ENCODE data around the gene MAP4K2. TPM values are rescaled to one million over a fixed set of nuclear protein-coding genes. Genes with fewer than 3 reads are reported as not detected.
A peak's percentile ranks its signal among the peaks of the same experiment; 100 is the strongest.

The MAP4K2 gene
- total RNA-seq, 1 experiment from 2014 or later = 24.7 TPM

DNA sequence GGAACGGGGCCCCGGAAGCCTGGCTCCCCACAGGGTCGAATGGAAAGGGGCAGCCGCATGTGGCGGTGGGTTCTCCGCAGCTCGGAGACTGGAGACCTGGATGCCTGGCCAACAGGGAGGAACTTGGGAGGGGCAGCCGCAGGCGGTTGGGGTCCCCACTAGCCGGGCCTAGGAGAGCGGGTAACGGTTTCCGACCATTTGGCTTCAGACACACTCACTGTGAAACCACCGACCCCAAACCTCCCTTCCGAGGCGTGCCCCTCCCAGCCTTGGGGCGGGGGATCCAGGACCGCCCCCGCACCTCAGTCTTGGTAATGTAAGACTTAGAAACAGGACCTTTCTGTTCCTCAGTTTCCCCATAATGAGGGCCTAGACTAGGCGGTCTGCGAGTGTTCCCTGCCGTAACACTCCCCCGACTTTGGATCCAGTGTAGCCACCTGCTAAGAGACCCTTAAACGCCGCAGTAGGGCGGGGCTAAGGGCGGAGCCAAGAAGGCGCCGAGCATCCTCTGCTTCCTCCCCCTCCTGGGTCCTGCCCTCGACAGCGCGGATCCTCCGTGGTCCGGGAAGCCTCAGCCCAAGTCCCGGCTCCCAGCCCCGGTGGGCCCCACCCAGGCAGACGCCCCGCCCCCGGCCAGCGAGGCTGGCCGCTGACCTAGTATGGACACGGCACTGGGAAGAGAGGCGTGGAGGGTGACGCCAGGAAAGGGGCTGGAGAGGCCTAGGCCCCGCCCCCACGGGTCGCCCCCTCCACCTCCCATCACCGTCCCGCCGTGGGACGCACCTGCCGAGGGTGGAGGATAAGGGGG is 57.3 kb downstream of the MAP4K2 start:
- Mint-ChIP-seq H3K9me3 (no peaks in the 10 kb centered on the region), H3K27ac (no peak overlapping the region), H3K36me3 (ENCODE audit: insufficient read depth in 1 of 3, low read depth in 3 of 3) (peaks cover 0 to 5% (median 0%) of the 10 kb centered on the region in 3 experiments; a peak in 2 of 7 replicates), H3K4me1 (peaks cover 25 to 28% of the 10 kb centered on the region in 2 experiments), H3K4me3 (peak overlapping the region; percentile 69 to 93), H3K27me3 (ENCODE audit: low read depth) (peaks cover 39% of the 10 kb centered on the region)
- Histone ChIP-seq H2BK15ac (ENCODE audit: low read depth, low read length) (peak overlapping the region; percentile 38; the same call in 1 of the 2 replicates), H3K27ac (ENCODE audit: insufficient read length, low read depth, low read length) (no peak overlapping the region), H2AFZ (ENCODE audit: low read length) (no peak overlapping the region), H3T11ph (ENCODE audit: low read length) (no peak overlapping the region), H3K23me2 (ENCODE audit: insufficient read length, low read depth, low read length, poor library complexity, severe bottlenecking) (peaks cover 43% of the 10 kb centered on the region), H2BK20ac (ENCODE audit: low read depth, low read length, poor library complexity, severe bottlenecking) (no peak overlapping the region), H3K56ac (ENCODE audit: insufficient read length, low read depth, low read length) (no peak overlapping the region), H4K5ac (ENCODE audit: insufficient read length, low read depth, low read length) (no peak overlapping the region), H2AK5ac (ENCODE audit: insufficient read length, low read length) (no peak overlapping the region), H4K91ac (ENCODE audit: insufficient read length, low read depth, low read length) (no peak overlapping the region), H3K79me2 (ENCODE audit: insufficient read depth, low read length) (no peaks in the 10 kb centered on the region), H3K4ac (ENCODE audit: low read depth, low read length) (no peak overlapping the region), H3K9ac (ENCODE audit: extremely low read depth, insufficient read length, low read length) (no peak overlapping the region), H4K8ac (replicated peaks; ENCODE audit: insufficient read length, low read depth, low read length) (no peak overlapping the region), H3K79me1 (ENCODE audit: insufficient read depth, low read depth, low read length, poor library complexity, severe bottlenecking) (no peaks in the 10 kb centered on the region), H4K20me1 (ENCODE audit: control insufficient read depth, insufficient read depth, insufficient read length) (no peaks in the 10 kb centered on the region), H2BK5ac (ENCODE audit: insufficient read length, low read length) (no peak overlapping the region), H3K27me3 (ENCODE audit: insufficient read depth, low read length) (peaks cover 1% of the 10 kb centered on the region; the same call in 1 of the 2 replicates), H3K9me3 (ENCODE audit: control insufficient read depth, low read depth, low read length) (no peaks in the 10 kb centered on the region), H3K4me2 (ENCODE audit: insufficient read depth, insufficient read length, low read length) (peak overlapping the region; percentile 91), H3K23ac (ENCODE audit: insufficient read length, low read depth, low read length) (no peak overlapping the region), H2BK12ac (ENCODE audit: insufficient read length, low read depth, low read length) (no peak overlapping the region), H3K14ac (ENCODE audit: insufficient read depth, low read length) (peak overlapping the region; percentile 33; the same call in 1 of the 2 replicates), H3K4me1 (ENCODE audit: insufficient read depth, low read length) (no peaks in the 10 kb centered on the region), H2BK120ac (ENCODE audit: low read depth, low read length, poor library complexity, severe bottlenecking) (no peak overlapping the region), H3K18ac (ENCODE audit: insufficient read length, low read depth, low read length) (no peak overlapping the region)
- TF ChIP-seq, protein P1, sequence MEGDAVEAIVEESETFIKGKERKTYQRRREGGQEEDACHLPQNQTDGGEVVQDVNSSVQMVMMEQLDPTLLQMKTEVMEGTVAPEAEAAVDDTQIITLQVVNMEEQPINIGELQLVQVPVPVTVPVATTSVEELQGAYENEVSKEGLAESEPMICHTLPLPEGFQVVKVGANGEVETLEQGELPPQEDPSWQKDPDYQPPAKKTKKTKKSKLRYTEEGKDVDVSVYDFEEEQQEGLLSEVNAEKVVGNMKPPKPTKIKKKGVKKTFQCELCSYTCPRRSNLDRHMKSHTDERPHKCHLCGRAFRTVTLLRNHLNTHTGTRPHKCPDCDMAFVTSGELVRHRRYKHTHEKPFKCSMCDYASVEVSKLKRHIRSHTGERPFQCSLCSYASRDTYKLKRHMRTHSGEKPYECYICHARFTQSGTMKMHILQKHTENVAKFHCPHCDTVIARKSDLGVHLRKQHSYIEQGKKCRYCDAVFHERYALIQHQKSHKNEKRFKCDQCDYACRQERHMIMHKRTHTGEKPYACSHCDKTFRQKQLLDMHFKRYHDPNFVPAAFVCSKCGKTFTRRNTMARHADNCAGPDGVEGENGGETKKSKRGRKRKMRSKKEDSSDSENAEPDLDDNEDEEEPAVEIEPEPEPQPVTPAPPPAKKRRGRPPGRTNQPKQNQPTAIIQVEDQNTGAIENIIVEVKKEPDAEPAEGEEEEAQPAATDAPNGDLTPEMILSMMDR (conservative IDR thresholded peaks at IDR 0.05) = no peak
- WGBS (ENCODE audit: extremely low coverage, insufficient read length, low lambda C conversion rate) = no CpG with 5 or more reads among the region's 52 CpGs
- DNase-seq = peak; percentile 91

Measured in H9 (cell line).